Caco-2 (cell line): Measurements from ENCODE around the gene XIRP1. TPM values are rescaled to one million over a fixed set of nuclear protein-coding genes. Genes with fewer than 3 reads are reported as not detected.

ENCODE experiments used
- BruUV-seq: library from RNA; stranded (reverse); fragments of 400-500 nt; replicated peaks from 2 replicates; lab custom pipeline; 2021; lab: Mats Ljungman, UMichigan
- CTCF ChIA-PET: fragments of 300-600 bp; sonication (Branson Sonifier 250); formaldehyde crosslinking; loops from one replicate; lab custom pipeline; 2022; ENCODE audit warnings: antibody characterized with exemption; lab: Charles Lee
- POLR2A ChIA-PET: fragments of 300-600 bp; sonication (Branson Sonifier 250); formaldehyde crosslinking; loops from one replicate; lab custom pipeline; 2022; ENCODE audit warnings: antibody characterized with exemption; lab: Charles Lee
- DNase-seq, 2 experiments: peaks; one replicate each; pipeline versions ENCODE4 v3.0.0 to v3.0.0-alpha.2; 2020 to 2022
- H3K27me3 ChIP-seq: replicated peaks from 2 replicates; pipeline ENCODE4 v1.6.0; 2011; ENCODE audit warnings: low read length; ENCODE audit not compliant: control insufficient read depth, insufficient read depth
- H3K36me3 ChIP-seq: 2 replicates; pipeline ENCODE4 v1.5.1; 2011; ENCODE audit warnings: low read length; ENCODE audit not compliant: control insufficient read depth, insufficient read depth
- H3K4me1 ChIP-seq: fragments of 250-450 bp; sonication (Bioruptor Pico); 2 replicates; pipeline ENCODE4 v1.5.1; 2020; ENCODE audit warnings: mild to moderate bottlenecking
- H3K4me3 ChIP-seq: 2 replicates; pipeline ENCODE4 v1.5.1; 2011; ENCODE audit warnings: low read depth, mild to moderate bottlenecking, control low read depth, low read length
- H3K9me3 ChIP-seq: fragments of 250-450 bp; sonication (Bioruptor Pico); 2 replicates; pipeline ENCODE4 v1.5.1; 2020; ENCODE audit warnings: mild to moderate bottlenecking, moderate library complexity
- H3K27ac Mint-ChIP-seq: one replicate; pipeline ENCODE4 v1.8.0; 2022; ENCODE audit warnings: mixed read lengths; ENCODE audit not compliant: unreplicated experiment
- H3K27me3 Mint-ChIP-seq: one replicate; pipeline ENCODE4 v1.8.0; 2022; ENCODE audit warnings: mixed read lengths; ENCODE audit not compliant: insufficient read depth, unreplicated experiment
- H3K36me3 Mint-ChIP-seq: one replicate; pipeline ENCODE4 v1.8.0; 2022; ENCODE audit warnings: mild to moderate bottlenecking, mixed read lengths; ENCODE audit not compliant: insufficient read depth, unreplicated experiment
- H3K4me1 Mint-ChIP-seq: one replicate; pipeline ENCODE4 v1.8.0; 2022; ENCODE audit warnings: low read depth, mixed read lengths; ENCODE audit not compliant: unreplicated experiment
- H3K4me3 Mint-ChIP-seq: one replicate; pipeline ENCODE4 v1.8.0; 2022; ENCODE audit warnings: mild to moderate bottlenecking, moderate library complexity, mixed read lengths; ENCODE audit not compliant: unreplicated experiment
- H3K9me3 Mint-ChIP-seq: one replicate; pipeline ENCODE4 v1.8.0; 2022; ENCODE audit warnings: mixed read lengths; ENCODE audit not compliant: unreplicated experiment
- CTCF ChIP-seq, 2 experiments: fragments of 200-600 bp in 1 of 2; IDR thresholded peaks; 1 replicate in 1 of 2; 2 replicates in 1 of 2; pipeline versions ENCODE4 v1.5.1 to v1.8.0; 2011 to 2022; ENCODE audit warnings: antibody characterized with exemption in 1 of 2, control low read depth in 1 of 2, inconsistent platforms in 1 of 2, low read depth in 1 of 2, low read length in 1 of 2, mild to moderate bottlenecking in 1 of 2, moderate library complexity in 1 of 2; ENCODE audit not compliant: insufficient read depth in 1 of 2, severe bottlenecking in 1 of 2, unreplicated experiment in 1 of 2
- intact Hi-C: fragments of 100-400 bp; cut with micrococcal nuclease; formaldehyde crosslinking; loops from one replicate; pipeline ENCODE4 v1.10.0; 2022; ENCODE audit not compliant: unreplicated experiment
- total RNA-seq: library from RNA; stranded (reverse); gene quantifications from 2 replicates; pipeline ENCODE4 v1.2.3, GENCODE V29; 2022

XIRP1 gene
- total RNA-seq, 1 experiment from 2014 or later: not detected

GRCh38 chr3:39166134-39166710, 26.2 kb downstream of the XIRP1 start:
- H3K4me1 Mint-ChIP-seq: no peaks in the 10 kb centered on the region
- intact Hi-C loops: loop anchor here (1.0 kb wide), 1 partner anchor 40 kb away; no protein-coding TSS in a partner anchor
- H3K9me3 Mint-ChIP-seq: peaks cover 12% of the 10 kb centered on the region
- no peaks in the 10 kb centered on the region for H3K27me3 Mint-ChIP-seq
- DNase-seq: no peak
- ChIA-PET CTCF (interaction anchor here (0.7 to 1.3 kb wide), 3 partner anchors 29 to 87 kb away, joined by 3 read pairs; no protein-coding TSS in a partner anchor), POLR2A (no interaction called here)
- Histone ChIP-seq H3K9me3 (no peaks in the 10 kb centered on the region), H3K27me3 (no peaks in the 10 kb centered on the region), H3K36me3 (no peaks in the 10 kb centered on the region), H3K4me3 (no peak overlapping the region), H3K4me1 (peaks cover 5% of the 10 kb centered on the region; the same call in 1 of the 2 replicates)
- no peak overlapping the region for H3K27ac Mint-ChIP-seq
- no TSS peak for BruUV-seq
- no peak for TF ChIP-seq CTCF (IDR thresholded peaks at IDR 0.05; ENCODE audit: insufficient read depth in 1 of 2, low read depth in 1 of 2, low read length in 1 of 2, severe bottlenecking in 1 of 2, unreplicated experiment in 1 of 2)
- no peaks in the 10 kb centered on the region for H3K36me3 Mint-ChIP-seq
- no peak overlapping the region for H3K4me3 Mint-ChIP-seq

DNA sequence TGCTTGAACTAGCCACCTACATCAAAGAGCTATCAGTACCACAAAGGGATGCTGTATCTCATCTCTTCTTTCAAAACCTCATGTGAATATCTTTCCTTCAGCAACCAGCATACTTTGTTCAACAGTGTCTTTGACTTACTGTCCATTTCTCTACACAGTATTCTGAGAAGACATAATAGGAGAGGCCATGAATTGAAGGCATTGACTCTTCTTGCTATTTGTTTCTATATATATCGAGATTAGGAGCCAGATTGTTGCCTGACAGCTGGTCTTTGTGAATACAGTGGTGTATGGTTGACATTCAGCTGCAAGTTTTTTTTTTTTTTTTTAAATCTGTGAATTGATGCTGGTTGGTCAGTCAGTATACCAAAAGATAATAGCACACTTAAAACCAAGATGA, 26.9 kb downstream of the XIRP1 start:
- intact Hi-C loops: no loop called here
- H3K4me3 Mint-ChIP-seq: no peak overlapping the region
- Histone ChIP-seq H3K27me3 (no peaks in the 10 kb centered on the region), H3K4me1 (peaks cover 5% of the 10 kb centered on the region; the same call in 1 of the 2 replicates), H3K9me3 (no peaks in the 10 kb centered on the region), H3K4me3 (no peak overlapping the region), H3K36me3 (no peaks in the 10 kb centered on the region)
- H3K36me3 Mint-ChIP-seq: no peaks in the 10 kb centered on the region
- H3K27me3 Mint-ChIP-seq: no peaks in the 10 kb centered on the region
- ChIA-PET CTCF (interaction anchor here (1.0 to 1.3 kb wide), 2 partner anchors 28 to 40 kb away, joined by 3 read pairs; no protein-coding TSS in a partner anchor), POLR2A (no interaction called here)
- BruUV-seq: no TSS peak
- H3K4me1 Mint-ChIP-seq: no peaks in the 10 kb centered on the region
- no peak for TF ChIP-seq CTCF (IDR thresholded peaks at IDR 0.05; ENCODE audit: insufficient read depth in 1 of 2, low read depth in 1 of 2, low read length in 1 of 2, severe bottlenecking in 1 of 2, unreplicated experiment in 1 of 2)
- peaks cover 12% of the 10 kb centered on the region for H3K9me3 Mint-ChIP-seq
- no peak for DNase-seq
- no peak overlapping the region for H3K27ac Mint-ChIP-seq

- ChIA-PET POLR2A (no interaction called here), CTCF (interaction anchor here (0.7 kb wide), 1 partner anchor 644 kb away, joined by 3 read pairs; no protein-coding TSS in a partner anchor)
- BruUV-seq: no TSS peak
- no peak overlapping the region for H3K4me3 Mint-ChIP-seq
- H3K27ac Mint-ChIP-seq: no peak overlapping the region
- H3K27me3 ChIP-seq: no peaks in the 10 kb centered on the region
- H3K27me3 Mint-ChIP-seq: no peaks in the 10 kb centered on the region
- intact Hi-C loops: no loop called here
- no peaks in the 10 kb centered on the region for H3K9me3 ChIP-seq
- no peak for TF ChIP-seq CTCF (IDR thresholded peaks at IDR 0.05; ENCODE audit: insufficient read depth in 1 of 2, low read depth in 1 of 2, low read length in 1 of 2, severe bottlenecking in 1 of 2, unreplicated experiment in 1 of 2)
- H3K36me3 Mint-ChIP-seq: no peaks in the 10 kb centered on the region
- no peaks in the 10 kb centered on the region for H3K36me3 ChIP-seq
- DNase-seq: no peak
- H3K4me3 ChIP-seq: no peak overlapping the region
- peaks cover 5% of the 10 kb centered on the region; the same call in 1 of the 2 replicates for H3K4me1 ChIP-seq
- H3K4me1 Mint-ChIP-seq: no peaks in the 10 kb centered on the region
- peaks cover 12% of the 10 kb centered on the region for H3K9me3 Mint-ChIP-seq
Observed at GRCh38 chr3:39164414-39164813, 28.0 kb downstream of the XIRP1 start.
